ENCODE measurements around the gene CENPVL2. TPM values are rescaled to one million over a fixed set of nuclear protein-coding genes. Genes with fewer than 3 reads are reported as not detected.
"Not testable (repeated sequence)": the region's sequence is repeated elsewhere in the genome, so short reads cannot be mapped to it uniquely, and the experiment has no call there.

Gene CENPVL2
- total and polyA plus RNA-seq, 2 donors (not counting 3 experiments of a cell fraction or from before 2014, with no cell fraction given) = not detected

- H3K9ac ChIP-seq (replicated peaks; ENCODE audit: extremely low read depth, insufficient read depth, low read length) = no peak overlapping the region
- no TSS peak for BruUV-seq (replicated peaks)
- DNase-seq (ENCODE audit: low read depth, low spot score) (no peak), FAIRE-seq (no peak)
- H4K20me1 ChIP-seq (replicated peaks; ENCODE audit: control insufficient read depth, extremely low read depth, insufficient read depth, low read length) = no peaks in the 10 kb centered on the region
- CTCF ChIA-PET = interaction anchor here (1.2 kb wide), 1 partner anchor 217 kb away, joined by 4 read pairs; no protein-coding TSS in a partner anchor
- H3K9me1 ChIP-seq (replicated peaks; ENCODE audit: control insufficient read depth, extremely low read depth, insufficient read depth, low read length) = no peaks in the 10 kb centered on the region
- no peak for TF ChIP-seq FOS (IDR thresholded peaks at IDR 0.05; ENCODE audit: borderline replicate concordance, insufficient read depth, low read length)
- H3K4me2 ChIP-seq (ENCODE audit: insufficient read depth, low read length) = no peak overlapping the region
- dilution Hi-C loops (cut with MboI; ENCODE audit: extremely low pct_ligation_motif_present, low sequenced_read_pairs) (no loop called here), intact Hi-C loops (cut with micrococcal nuclease) (loop anchor here (5.0 kb wide), 1 partner anchor 619 kb away; no protein-coding TSS in a partner anchor)
- no peak overlapping the region for H3K4me3 ChIP-seq (replicated peaks in 1 of 3; ENCODE audit: insufficient read depth in 1 of 3, low read depth in 1 of 3, low read length in 3 of 3)
- POLR2A ChIA-PET = no interaction called here
- H3K27me3 ChIP-seq (ENCODE audit: control insufficient read depth in 2 of 2, insufficient read depth in 2 of 2, low read length in 2 of 2) = no peaks in the 10 kb centered on the region
- no peaks in the 10 kb centered on the region for H3K36me3 ChIP-seq (ENCODE audit: control insufficient read depth in 2 of 2, extremely low read depth in 1 of 2, insufficient read depth in 2 of 2, low read length in 2 of 2)
- no peaks in the 10 kb centered on the region for H3K79me2 ChIP-seq (ENCODE audit: control insufficient read depth, insufficient read depth, low read length)
- no peak overlapping the region for H3K27ac ChIP-seq (ENCODE audit: insufficient read depth, low read depth, low read length)
- no peak overlapping the region for H2AFZ ChIP-seq (ENCODE audit: low read depth, low read length)
- H3K9me3 ChIP-seq (replicated peaks; ENCODE audit: control insufficient read depth, insufficient read depth, low read length) = no peaks in the 10 kb centered on the region
- no peaks in the 10 kb centered on the region for H3K4me1 ChIP-seq (ENCODE audit: control insufficient read depth, extremely low read depth, insufficient read depth, low read length)
Measured at GRCh38 chrX:51643377-51643776, 39.3 kb downstream of the CENPVL2 start.

GRCh38 chrX:51641421-51642021, 41.1 kb downstream of the CENPVL2 start:
- no peaks in the 10 kb centered on the region for H3K4me1 ChIP-seq (ENCODE audit: control insufficient read depth, extremely low read depth, insufficient read depth, low read length)
- intact Hi-C loops (cut with micrococcal nuclease) = loop anchor here (1.0 to 5.0 kb wide), 2 partner anchors 219 to 621 kb away; no protein-coding TSS in a partner anchor
- dilution Hi-C loops (cut with MboI; ENCODE audit: extremely low pct_ligation_motif_present, low sequenced_read_pairs) = no loop called here
- no TSS peak for BruUV-seq (replicated peaks)
- H4K20me1 ChIP-seq (replicated peaks; ENCODE audit: control insufficient read depth, extremely low read depth, insufficient read depth, low read length) = no peaks in the 10 kb centered on the region
- H3K27me3 ChIP-seq (ENCODE audit: control insufficient read depth in 2 of 2, insufficient read depth in 2 of 2, low read length in 2 of 2) = no peaks in the 10 kb centered on the region
- TF ChIP-seq GATA2 (IDR thresholded peaks at IDR 0.05; ENCODE audit: insufficient read depth, insufficient read length, low read depth, low read length) = no peak
- no peak for TF ChIP-seq POLR2AphosphoS5 (IDR thresholded peaks at IDR 0.05; ENCODE audit: insufficient read depth, low read depth, low read length)
- no peak for TF ChIP-seq MAX (IDR thresholded peaks at IDR 0.05; ENCODE audit: insufficient read depth, insufficient read length)
- TF ChIP-seq, protein P1, sequence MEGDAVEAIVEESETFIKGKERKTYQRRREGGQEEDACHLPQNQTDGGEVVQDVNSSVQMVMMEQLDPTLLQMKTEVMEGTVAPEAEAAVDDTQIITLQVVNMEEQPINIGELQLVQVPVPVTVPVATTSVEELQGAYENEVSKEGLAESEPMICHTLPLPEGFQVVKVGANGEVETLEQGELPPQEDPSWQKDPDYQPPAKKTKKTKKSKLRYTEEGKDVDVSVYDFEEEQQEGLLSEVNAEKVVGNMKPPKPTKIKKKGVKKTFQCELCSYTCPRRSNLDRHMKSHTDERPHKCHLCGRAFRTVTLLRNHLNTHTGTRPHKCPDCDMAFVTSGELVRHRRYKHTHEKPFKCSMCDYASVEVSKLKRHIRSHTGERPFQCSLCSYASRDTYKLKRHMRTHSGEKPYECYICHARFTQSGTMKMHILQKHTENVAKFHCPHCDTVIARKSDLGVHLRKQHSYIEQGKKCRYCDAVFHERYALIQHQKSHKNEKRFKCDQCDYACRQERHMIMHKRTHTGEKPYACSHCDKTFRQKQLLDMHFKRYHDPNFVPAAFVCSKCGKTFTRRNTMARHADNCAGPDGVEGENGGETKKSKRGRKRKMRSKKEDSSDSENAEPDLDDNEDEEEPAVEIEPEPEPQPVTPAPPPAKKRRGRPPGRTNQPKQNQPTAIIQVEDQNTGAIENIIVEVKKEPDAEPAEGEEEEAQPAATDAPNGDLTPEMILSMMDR (IDR thresholded peaks at IDR 0.05; ENCODE audit: extremely low read depth in 1 of 2, insufficient read depth in 1 of 2, low read depth in 1 of 2, low read length in 2 of 2) = peak; percentile 16 to 23
- no peak for TF ChIP-seq MYC (IDR thresholded peaks at IDR 0.05; ENCODE audit: low read depth, low read length)
- no peak for TF ChIP-seq EZH2 (IDR thresholded peaks at IDR 0.05; ENCODE audit: borderline replicate concordance, low read depth, low read length, severe bottlenecking)
- H3K79me2 ChIP-seq (ENCODE audit: control insufficient read depth, insufficient read depth, low read length) = no peaks in the 10 kb centered on the region
- no peaks in the 10 kb centered on the region for H3K36me3 ChIP-seq (ENCODE audit: control insufficient read depth in 2 of 2, extremely low read depth in 1 of 2, insufficient read depth in 2 of 2, low read length in 2 of 2)
- H3K4me3 ChIP-seq (replicated peaks in 1 of 3; ENCODE audit: insufficient read depth in 1 of 3, low read depth in 1 of 3, low read length in 3 of 3) = no peak overlapping the region
- ChIA-PET CTCF (interaction anchor here (0.6 to 1.3 kb wide), 12 partner anchors 9 to 1824 kb away, joined by 3 to 31 read pairs (median 4); partner anchors contain the start of gene MAGED1), POLR2A (no interaction called here)
- H3K9ac ChIP-seq (replicated peaks; ENCODE audit: extremely low read depth, insufficient read depth, low read length) = no peak overlapping the region
- H3K27ac ChIP-seq (ENCODE audit: insufficient read depth, low read depth, low read length) = no peak overlapping the region
- FAIRE-seq (no peak), DNase-seq (ENCODE audit: low read depth, low spot score) (peak; percentile 26)
- H3K9me1 ChIP-seq (replicated peaks; ENCODE audit: control insufficient read depth, extremely low read depth, insufficient read depth, low read length) = no peaks in the 10 kb centered on the region
- H3K4me2 ChIP-seq (ENCODE audit: insufficient read depth, low read length) = no peak overlapping the region
- H2AFZ ChIP-seq (ENCODE audit: low read depth, low read length) = no peak overlapping the region
- no peaks in the 10 kb centered on the region for H3K9me3 ChIP-seq (replicated peaks; ENCODE audit: control insufficient read depth, insufficient read depth, low read length)

DNA sequence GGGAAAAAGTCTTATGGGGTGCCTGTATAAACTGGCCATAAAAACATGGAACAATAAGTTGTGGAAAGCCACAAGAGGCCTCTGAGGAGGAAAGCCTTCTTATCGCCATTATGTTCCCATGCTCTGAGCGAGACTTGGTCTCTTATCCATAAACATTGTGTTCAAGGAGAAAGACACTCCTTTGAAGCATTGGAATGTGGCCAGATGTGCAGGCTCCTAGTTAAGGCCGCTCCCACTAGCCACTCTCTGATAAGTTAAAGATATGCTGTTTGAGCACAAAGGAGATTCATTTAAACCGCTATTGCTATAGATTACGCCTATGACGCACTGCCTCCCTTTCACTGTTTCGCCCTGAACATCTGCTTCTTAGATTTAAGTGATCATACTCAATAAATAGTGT, 46.1 kb downstream of the CENPVL2 start:
- intact Hi-C loops (cut with micrococcal nuclease); dilution Hi-C loops (cut with MboI; ENCODE audit: extremely low pct_ligation_motif_present, low sequenced_read_pairs); H3K9me3 ChIP-seq (replicated peaks; ENCODE audit: control insufficient read depth, insufficient read depth, low read length); H3K9me1 ChIP-seq (replicated peaks; ENCODE audit: control insufficient read depth, extremely low read depth, insufficient read depth, low read length); H3K4me2 ChIP-seq (ENCODE audit: insufficient read depth, low read length); H3K4me3 ChIP-seq (replicated peaks in 1 of 3; ENCODE audit: insufficient read depth in 1 of 3, low read depth in 1 of 3, low read length in 3 of 3); DNase-seq (ENCODE audit: low read depth, low spot score); H3K9ac ChIP-seq (replicated peaks; ENCODE audit: extremely low read depth, insufficient read depth, low read length); BruUV-seq (replicated peaks); CTCF ChIA-PET; H3K27ac ChIP-seq (ENCODE audit: insufficient read depth, low read depth, low read length); H3K4me1 ChIP-seq (ENCODE audit: control insufficient read depth, extremely low read depth, insufficient read depth, low read length); H3K36me3 ChIP-seq (ENCODE audit: control insufficient read depth in 2 of 2, extremely low read depth in 1 of 2, insufficient read depth in 2 of 2, low read length in 2 of 2); POLR2A ChIA-PET; H3K27me3 ChIP-seq (ENCODE audit: control insufficient read depth in 2 of 2, insufficient read depth in 2 of 2, low read length in 2 of 2); H4K20me1 ChIP-seq (replicated peaks; ENCODE audit: control insufficient read depth, extremely low read depth, insufficient read depth, low read length); FAIRE-seq; H2AFZ ChIP-seq (ENCODE audit: low read depth, low read length); H3K79me2 ChIP-seq (ENCODE audit: control insufficient read depth, insufficient read depth, low read length): not testable (repeated sequence)

All from endothelial cell of umbilical vein (primary cell).